ENCODE data around the gene IRAK2.

The IRAK2 gene

DNA sequence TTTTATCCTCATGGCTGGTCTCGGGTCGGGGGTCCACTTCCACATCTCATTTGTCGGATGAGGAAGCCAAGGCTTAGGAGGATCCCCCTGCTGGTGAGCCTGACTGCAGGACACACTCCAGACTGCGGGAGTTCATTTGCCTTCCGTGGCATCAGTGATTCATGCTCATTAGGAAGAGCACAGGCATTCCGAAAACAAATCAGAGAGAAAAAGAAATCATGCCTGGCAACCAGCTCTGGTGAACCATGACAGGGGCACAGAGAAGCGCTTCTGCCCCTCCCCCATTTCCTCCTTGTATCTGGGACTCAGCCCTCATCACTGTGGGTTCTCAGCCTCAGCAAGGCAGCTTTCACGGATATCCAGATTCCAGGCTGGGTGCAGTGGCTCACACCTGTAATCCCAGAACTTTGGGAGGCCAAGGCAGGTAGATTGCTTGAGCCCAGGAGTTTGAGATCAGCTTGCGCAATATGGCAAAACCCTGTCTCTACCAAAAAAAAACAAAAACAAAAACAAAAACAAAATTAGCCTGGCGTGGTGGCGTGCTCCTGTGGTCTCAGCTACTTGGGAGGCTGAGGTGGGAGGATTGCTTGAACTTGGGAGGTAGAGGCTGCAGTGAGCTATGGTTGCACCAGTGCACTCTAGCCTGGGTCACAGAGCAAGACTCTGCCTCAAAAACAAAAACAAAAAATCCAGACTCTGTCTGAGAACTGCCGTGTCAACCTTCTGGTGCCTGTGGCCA lies 28.4 kb downstream of the IRAK2 start:
- DNase-seq, result no peak

- DNase-seq, result no peak
These were observed 29.1 kb downstream of the IRAK2 start for GRCh38 chr3:10193692-10194327.

DNA sequence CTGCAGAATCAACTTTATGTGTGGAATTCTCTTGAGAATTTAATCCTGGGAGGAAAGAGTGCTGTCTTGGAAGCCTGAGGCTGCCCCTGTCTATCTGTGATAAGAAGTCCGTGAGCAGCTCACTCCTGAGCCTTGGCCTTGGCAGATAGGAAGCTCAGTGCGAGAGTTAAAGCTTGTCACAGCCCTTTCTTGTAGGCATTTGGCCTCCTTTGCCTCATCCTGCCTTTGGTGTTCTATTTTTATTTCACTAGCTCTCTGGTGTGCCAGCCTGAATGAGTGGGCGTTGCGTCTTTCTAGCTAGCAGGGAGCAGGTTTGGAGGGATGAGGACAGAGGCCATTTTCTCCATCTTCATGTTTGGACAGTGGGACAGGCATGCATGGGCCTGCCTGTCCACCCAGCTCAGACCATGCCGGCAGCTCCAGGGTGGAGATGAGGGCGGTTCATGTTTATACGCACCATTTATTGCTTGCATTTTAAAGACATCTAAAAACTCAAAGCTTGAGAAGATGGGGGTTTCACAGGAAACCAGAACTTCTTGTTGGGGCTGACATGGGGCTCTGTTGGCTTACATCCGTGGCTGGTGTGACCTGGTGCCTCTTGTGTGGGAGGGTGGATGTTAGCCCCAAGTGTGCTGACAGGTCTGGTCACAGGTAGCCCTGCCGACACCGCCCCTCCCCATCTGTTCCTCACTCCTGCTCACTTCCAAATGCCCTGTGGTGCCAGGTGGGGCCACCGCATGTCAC lies 29.8 kb downstream of the IRAK2 start:
- no peak for DNase-seq

GRCh38 chr3:10195366-10196089 lies 30.8 kb downstream of the IRAK2 start:
- no peak for DNase-seq

GRCh38 chr3:10196389-10197052 lies 31.8 kb downstream of the IRAK2 start:
- no peak for DNase-seq

GRCh38 chr3:10198226-10198625 lies 33.5 kb downstream of the IRAK2 start:
- DNase-seq, result no peak

GRCh38 chr3:10198761-10199649 lies 34.3 kb downstream of the IRAK2 start:
- no peak for DNase-seq

DNA sequence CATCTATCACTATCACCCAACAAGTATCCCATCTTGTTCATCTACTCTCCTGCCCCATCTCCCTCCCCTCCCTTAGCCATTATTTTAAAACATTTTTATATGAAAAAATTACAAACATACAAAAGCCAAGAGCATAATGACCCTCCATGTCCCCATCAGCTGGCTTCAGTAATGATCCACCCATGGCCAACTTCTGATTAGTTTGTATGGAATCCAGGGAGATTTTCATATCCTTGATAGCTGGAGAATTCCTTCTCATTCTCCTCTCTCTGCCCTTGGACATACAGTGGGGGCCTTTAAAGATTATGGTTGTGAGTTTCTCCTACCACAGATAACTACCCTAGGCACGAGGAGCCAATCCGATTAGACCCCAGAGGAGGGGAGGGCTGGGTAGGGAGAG lies 40.2 kb downstream of the IRAK2 start:
- no peak for DNase-seq

- no peak for DNase-seq
These were observed 40.9 kb downstream of the IRAK2 start for GRCh38 chr3:10205451-10206165.

DNA sequence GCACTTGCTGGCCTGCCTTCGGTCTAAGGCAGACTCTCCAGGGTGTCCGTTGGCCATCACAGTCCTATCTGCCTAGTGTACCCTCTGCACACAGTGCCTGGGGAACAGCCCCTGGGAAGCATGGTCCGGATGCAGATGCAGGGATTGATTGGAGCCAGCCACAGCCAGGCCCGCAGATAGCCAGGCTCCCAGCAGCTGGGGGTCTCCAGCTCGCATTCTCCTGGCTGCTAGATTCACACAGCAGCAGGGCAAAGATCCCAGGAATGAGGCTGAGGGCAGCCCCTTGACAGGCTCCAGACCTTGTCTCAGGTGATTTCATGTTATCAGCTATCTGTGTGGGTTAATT lies 41.4 kb downstream of the IRAK2 start:
- no peak for DNase-seq

- no peak for DNase-seq
These were observed 48.6 kb downstream of the IRAK2 start for GRCh38 chr3:10213156-10213792.

DNA sequence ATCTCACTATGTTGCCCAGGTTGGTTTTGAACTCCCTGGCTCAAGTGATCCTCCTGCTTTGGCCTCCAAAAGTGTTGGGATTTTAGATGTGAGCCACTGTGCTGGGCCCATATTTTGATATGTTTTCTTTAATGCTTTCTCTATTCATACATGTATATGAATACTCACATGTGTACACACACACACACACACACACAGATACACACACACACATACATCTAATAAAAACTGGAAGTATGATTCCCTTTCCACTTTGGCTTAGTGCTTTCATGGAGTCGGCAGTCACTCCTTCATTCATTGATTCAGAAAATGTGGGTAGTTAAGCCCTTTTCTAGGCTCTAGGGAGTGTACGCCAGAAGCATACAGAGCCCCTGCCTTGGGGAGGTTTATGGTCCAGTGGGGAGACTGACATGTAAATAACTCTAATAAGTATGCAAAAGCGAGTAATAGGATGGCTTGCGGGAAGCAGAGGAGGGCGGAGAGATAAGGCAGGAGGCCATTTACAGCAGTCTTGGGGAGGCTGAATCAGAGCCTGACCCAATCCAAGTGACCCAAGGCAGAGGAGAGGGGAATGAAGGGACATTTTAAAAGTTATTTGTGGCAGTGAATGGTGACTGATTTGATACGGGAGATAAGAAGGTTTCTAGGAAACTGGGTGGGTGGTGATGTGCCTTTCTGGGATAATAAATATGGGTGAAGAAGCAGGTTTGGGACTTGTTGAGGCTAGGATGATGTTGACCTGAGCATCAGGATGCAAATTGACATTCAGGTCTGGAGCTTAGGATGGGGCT lies 51.1 kb downstream of the IRAK2 start:
- no peak for DNase-seq

DNA sequence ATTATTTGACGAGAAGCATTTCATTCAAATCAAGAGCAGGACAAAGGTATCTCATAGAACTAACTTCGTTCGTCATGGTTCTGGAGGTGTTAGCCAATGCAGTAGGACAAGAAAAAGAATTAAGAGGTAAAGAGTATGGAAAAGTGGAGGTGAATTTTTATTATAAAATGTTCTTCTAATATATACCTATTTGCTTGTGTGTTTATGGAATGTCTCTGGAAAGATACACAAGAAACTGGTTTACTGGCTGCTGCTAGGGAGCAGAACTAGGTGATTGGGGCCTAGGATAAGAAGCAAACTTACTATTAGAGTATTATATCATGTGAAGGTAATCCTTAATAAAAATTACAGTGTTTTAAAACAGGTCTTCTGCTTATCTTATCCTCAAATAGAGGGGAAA lies 52.6 kb downstream of the IRAK2 start:
- DNase-seq, result no peak

DNA sequence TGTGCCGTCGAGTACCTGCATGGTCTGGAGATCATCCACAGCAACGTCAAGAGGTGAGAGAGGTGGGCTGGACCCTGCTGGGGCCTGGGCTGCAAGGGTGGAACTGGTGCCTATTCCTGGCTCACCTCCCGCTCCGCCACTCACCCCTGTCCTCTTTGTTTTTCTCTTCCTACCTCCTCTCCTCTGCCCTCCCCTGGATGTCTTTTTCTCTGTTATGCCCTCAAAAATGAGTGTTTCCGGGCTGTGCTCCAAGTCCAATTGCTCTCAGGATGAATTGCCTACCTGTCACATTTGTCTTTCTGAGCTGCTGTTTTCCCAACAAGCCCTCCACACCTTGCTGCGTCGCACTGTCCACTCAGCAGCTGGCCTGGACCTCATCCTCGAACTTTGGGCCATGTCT lies 55.0 kb downstream of the IRAK2 start:
- DNase-seq, result peak; percentile 2

GRCh38 chr3:10223676-10224639 lies 59.2 kb downstream of the IRAK2 start:
- DNase-seq, result no peak

DNA sequence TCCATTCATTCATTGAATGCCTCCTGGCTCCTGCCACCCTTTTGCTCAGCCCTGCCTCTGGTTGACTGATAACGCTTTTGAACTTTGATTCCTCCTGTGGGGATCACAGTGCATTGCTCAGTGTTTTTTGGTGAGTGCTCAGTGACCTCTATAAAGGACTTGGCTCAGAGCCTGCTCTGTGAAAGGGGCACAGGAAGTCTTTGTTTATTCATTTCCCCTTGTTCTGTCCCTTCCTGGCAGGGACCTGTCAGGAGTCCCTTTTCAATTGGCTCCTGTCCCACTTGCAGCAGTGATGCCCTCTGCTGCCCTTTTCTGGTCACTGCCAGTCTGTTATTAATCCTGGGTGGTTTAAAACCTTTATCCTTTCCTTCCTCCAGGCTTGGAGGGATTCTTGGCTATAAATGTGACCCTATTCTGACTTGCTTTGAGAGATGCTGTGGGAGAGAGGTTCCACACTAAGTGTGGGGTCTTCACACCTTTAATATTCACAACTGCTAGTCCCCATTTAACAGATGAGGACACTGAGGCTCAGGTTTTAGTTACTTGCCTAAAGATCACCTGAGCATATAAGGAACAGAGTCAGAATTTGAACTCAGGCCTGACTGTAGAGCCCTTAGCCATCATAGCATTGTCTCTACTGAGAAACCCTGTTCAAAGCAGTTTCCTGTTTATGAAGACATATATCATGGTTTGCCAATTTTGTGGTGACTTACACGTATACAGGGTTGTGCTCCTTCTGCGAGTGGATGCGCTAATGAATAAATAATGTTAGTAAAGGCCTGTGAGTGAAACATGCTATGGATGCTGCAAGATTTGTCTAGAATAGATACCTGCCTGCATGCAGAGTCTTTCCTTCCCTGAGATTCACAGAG lies 60.3 kb downstream of the IRAK2 start:
- no peak for DNase-seq

GRCh38 chr3:10226293-10226692 lies 61.6 kb downstream of the IRAK2 start:
- no peak for DNase-seq

Measured in NCI-H2227 treated with DMSO at 0.1 percent for 48 hours (cell line).